ENCODE results near the gene TEKT3.

DNA sequence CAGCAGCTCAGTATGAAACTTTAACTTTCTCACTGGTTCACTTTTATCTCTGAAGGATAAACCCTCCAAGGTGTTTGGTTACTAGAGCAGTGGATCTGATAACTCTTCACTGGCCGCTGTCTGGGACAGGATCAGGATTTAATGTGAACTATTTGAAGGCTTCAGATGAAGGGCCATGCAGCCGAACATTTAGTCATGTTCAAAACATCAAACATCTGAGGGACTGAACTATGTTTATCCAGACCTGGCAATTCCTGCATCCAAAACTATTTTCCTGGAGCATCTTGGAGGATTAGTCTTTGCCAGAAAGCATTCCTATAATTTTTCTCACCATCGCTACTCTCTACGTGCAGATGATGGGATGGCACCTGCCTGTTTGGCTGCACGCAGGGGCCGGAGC lies 55.9 kb downstream of the TEKT3 start:
- TF ChIP-seq, protein P1, sequence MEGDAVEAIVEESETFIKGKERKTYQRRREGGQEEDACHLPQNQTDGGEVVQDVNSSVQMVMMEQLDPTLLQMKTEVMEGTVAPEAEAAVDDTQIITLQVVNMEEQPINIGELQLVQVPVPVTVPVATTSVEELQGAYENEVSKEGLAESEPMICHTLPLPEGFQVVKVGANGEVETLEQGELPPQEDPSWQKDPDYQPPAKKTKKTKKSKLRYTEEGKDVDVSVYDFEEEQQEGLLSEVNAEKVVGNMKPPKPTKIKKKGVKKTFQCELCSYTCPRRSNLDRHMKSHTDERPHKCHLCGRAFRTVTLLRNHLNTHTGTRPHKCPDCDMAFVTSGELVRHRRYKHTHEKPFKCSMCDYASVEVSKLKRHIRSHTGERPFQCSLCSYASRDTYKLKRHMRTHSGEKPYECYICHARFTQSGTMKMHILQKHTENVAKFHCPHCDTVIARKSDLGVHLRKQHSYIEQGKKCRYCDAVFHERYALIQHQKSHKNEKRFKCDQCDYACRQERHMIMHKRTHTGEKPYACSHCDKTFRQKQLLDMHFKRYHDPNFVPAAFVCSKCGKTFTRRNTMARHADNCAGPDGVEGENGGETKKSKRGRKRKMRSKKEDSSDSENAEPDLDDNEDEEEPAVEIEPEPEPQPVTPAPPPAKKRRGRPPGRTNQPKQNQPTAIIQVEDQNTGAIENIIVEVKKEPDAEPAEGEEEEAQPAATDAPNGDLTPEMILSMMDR (IDR thresholded peaks at IDR 0.05), result no peak
- TF ChIP-seq POLR2AphosphoS5 (IDR thresholded peaks at IDR 0.05) (no peak), POLR2A (IDR thresholded peaks at IDR 0.05) (no peak)
